Measurements from ENCODE around the gene PLXNB2. TPM values are rescaled to one million over a fixed set of nuclear protein-coding genes. Genes with fewer than 3 reads are reported as not detected.

PLXNB2 gene
- total and polyA plus RNA-seq, 2 of the 4 experiments (the other 2 are of a cell fraction), result 73.1 to 202 TPM

- Histone ChIP-seq H3K36me3 (ENCODE audit: control insufficient read depth, insufficient read depth, low read length) (no peaks in the 10 kb centered on the region), H2BK5ac (ENCODE audit: low read depth, low read length, poor library complexity, severe bottlenecking) (no peak overlapping the region), H4K8ac (ENCODE audit: low read depth in 2 of 2, low read length in 2 of 2) (no peak overlapping the region), H3K23ac (ENCODE audit: low read depth, low read length) (no peak overlapping the region), H3K27ac (ENCODE audit: insufficient read depth, low read length) (no peak overlapping the region), H3K9me3 (ENCODE audit: control insufficient read depth, insufficient read depth, low read length) (no peaks in the 10 kb centered on the region), H2AK9ac (replicated peaks; ENCODE audit: low read depth, low read length, poor library complexity) (no peak overlapping the region), H3K4me2 (ENCODE audit: low read depth, low read length) (no peak overlapping the region), H3K56ac (ENCODE audit: extremely low read depth, insufficient read depth, low read length) (no peak overlapping the region), H3K4ac (ENCODE audit: low read depth, low read length) (no peak overlapping the region), H3K9me1 (ENCODE audit: insufficient read depth, low read length) (no peaks in the 10 kb centered on the region), H3K27me3 (ENCODE audit: control insufficient read depth, insufficient read depth, low read length) (peaks cover 3% of the 10 kb centered on the region; the same call in 1 of the 2 replicates), H3K79me1 (ENCODE audit: low read depth in 1 of 2, low read length in 2 of 2) (no peaks in the 10 kb centered on the region), H4K20me1 (ENCODE audit: insufficient read depth, low read length) (no peaks in the 10 kb centered on the region), H3K18ac (ENCODE audit: low read depth, low read length) (no peak overlapping the region), H4K5ac (ENCODE audit: low read depth, low read length) (no peak overlapping the region), H2BK15ac (ENCODE audit: low read depth, low read length) (no peak overlapping the region), H2AFZ (replicated peaks; ENCODE audit: low read length, poor library complexity) (no peak overlapping the region), H2AK5ac (ENCODE audit: low read depth, low read length) (no peak overlapping the region), H3K9ac (ENCODE audit: low read depth, low read length) (no peak overlapping the region), H4K91ac (ENCODE audit: insufficient read depth, low read depth, low read length) (no peak overlapping the region), H3K4me3 (ENCODE audit: insufficient read depth, low read depth, low read length) (no peak overlapping the region), H3K4me1 (ENCODE audit: control insufficient read depth, insufficient read depth, low read length) (no peaks in the 10 kb centered on the region), H2BK120ac (ENCODE audit: low read depth, low read length) (no peak overlapping the region), H2BK20ac (ENCODE audit: low read depth, low read length) (no peak overlapping the region), H3K14ac (replicated peaks; ENCODE audit: low read depth, low read length) (no peak overlapping the region)
- DNase-seq (no peak), ATAC-seq (ENCODE audit: low read depth) (no peak)
- POLR2A ChIA-PET (ENCODE audit: unreplicated experiment), result no interaction called here
- 94% methylated on average over 7 of the region's 7 CpGs; no CpG with 5 or more reads in 1 of the 2 experiments for whole genome bisulfite sequencing, 2 experiments (ENCODE audit: extremely low coverage in 2 of 2, insufficient read length in 1 of 2)
- intact Hi-C loops (cut with micrococcal nuclease), result no loop called here
- in situ Hi-C loops (cut with MboI; ENCODE audit: low sequenced_read_pairs), result no loop called here
- no peak for TF ChIP-seq RCOR1 (IDR thresholded peaks at IDR 0.05; ENCODE audit: insufficient replicate concordance, low read length)
- TF ChIP-seq MAFK (IDR thresholded peaks at IDR 0.05; ENCODE audit: low read depth, low read length), result no peak
- no peak for TF ChIP-seq BHLHE40 (IDR thresholded peaks at IDR 0.05; ENCODE audit: low read depth, low read length)
- TF ChIP-seq RFX5 (IDR thresholded peaks at IDR 0.05; ENCODE audit: low read depth, low read length), result no peak
- TF ChIP-seq CEBPB (IDR thresholded peaks at IDR 0.05; ENCODE audit: low read depth, low read length), result no peak
- no peak for TF ChIP-seq CTCF (conservative IDR thresholded peaks at IDR 0.05; ENCODE audit: low read depth, low read length)
- no peak for TF ChIP-seq CHD1 (IDR thresholded peaks at IDR 0.05; ENCODE audit: low read depth, low read length)
- no peak for TF ChIP-seq NFE2L2 (IDR thresholded peaks at IDR 0.05; ENCODE audit: low read depth, low read length)
- no peak for TF ChIP-seq USF2 (IDR thresholded peaks at IDR 0.05; ENCODE audit: low read depth, low read length)
- CTCF ChIA-PET, result no interaction called here
- no TSS peak for BruUV-seq (replicated peaks)
- dilution Hi-C loops (cut with HindIII; ENCODE audit: low sequenced_read_pairs, unreplicated experiment), result no loop called here
These were observed 10.2 kb upstream of the PLXNB2 start for GRCh38 chr22:50317674-50318073.
